ENCODE data around the gene WDTC1.

WDTC1 gene

GRCh38 chr1:27302612-27303011 lies 68.2 kb downstream of the WDTC1 start:
- DNase-seq, result no peak

DNA sequence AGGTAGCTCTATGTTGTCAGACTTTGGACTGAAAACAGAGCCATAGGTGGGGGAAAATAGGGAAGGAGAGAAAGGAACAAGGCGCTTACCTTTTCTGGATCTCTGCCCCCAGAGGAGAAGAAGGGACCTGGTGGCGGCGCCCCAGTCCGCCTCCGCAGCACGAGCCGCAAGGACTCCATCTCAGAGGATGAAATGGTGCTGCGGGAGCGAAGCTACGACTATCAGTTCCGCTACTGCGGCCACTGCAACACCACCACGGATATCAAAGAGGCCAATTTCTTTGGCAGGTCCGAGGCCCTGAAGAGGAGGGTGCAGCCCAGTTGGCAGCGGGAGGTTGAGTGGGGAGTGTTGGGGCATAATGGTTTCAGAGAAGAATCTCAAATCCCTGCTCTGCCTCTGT lies 69.1 kb downstream of the WDTC1 start:
- no peak for DNase-seq

DNA sequence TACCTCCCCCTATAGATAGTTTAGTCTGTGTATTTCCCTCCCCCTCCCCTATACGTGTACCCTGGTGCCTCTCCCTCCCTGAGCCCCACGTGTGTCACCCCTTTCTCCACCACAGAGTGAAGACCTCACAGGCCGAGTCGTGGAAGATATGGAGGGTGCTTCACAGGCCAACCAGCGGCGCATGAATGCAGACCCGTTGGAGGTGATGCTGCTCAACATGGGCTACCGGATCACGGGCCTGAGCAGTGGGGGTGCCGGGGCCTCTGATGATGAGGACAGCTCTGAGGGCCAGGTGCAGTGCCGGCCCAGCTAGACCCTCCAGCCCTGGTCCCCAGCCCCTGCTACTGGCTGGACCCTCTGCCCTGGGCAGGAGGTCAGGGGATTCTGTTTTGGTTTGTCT lies 71.6 kb downstream of the WDTC1 start:
- DNase-seq, result no peak

GRCh38 chr1:27306892-27307761 lies 72.7 kb downstream of the WDTC1 start:
- DNase-seq, result peak; percentile 89

- DNase-seq, result peak; percentile 60
Observed at GRCh38 chr1:27307874-27308598, 73.6 kb downstream of the WDTC1 start.

DNA sequence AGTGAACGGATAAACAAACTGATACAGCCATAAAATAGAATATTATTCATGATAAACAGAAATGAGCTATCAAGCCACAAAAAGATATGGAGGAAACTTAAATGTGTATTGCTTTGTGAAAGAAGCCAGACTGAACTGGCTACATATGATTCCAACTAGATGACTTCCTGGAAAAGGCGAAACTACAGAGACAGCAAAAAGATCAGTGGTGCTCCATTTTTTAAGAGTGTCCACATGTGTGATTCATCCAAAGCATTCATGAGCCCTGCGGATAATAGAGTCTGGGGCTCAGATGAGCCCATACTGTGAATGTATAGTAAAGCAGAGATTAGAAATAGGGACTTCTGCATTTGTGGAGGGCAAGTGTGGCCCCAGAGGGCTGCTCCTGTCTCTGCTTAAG lies 79.7 kb downstream of the WDTC1 start:
- no peak for DNase-seq

DNA sequence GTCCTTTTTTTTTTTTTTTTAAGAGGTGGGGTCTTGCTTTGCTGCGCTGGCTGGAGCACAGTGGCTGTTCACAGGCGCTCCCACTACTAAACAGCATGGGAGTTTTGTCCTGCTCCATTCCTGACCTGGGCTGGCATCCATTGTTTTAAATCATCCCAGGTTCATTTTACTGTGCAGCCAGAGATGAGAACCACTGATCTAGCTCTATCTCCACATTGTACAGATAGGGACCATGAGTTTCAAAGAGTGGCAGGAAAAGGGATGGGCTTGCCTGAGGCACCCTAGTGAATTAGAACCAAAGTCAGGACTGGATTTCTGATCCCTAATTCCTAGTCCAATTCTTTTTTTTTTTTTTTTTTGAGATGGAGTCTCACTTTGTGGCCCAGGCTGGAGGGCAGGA lies 80.3 kb downstream of the WDTC1 start:
- DNase-seq, result no peak

DNA sequence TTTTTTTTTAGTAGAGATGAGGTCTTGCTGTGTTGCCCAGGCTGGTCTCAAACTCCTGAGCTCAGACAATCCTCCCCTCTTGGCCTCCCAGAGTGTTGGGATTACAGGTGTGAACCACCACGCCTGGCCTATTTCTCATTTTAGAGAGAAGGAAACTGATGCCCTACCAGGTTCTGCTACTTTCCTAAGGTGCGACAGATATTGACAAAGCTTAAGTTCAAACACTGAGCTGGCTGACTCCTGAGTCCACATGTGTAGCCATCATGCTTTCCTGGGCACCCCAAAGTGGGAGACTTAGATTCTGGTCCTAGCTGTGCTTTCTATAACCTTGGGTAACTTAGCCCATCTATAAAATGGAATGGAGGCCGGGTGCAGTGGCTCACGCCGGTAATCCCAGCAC lies 82.4 kb downstream of the WDTC1 start:
- DNase-seq, result no peak

GRCh38 chr1:27318136-27318535 lies 83.7 kb downstream of the WDTC1 start:
- DNase-seq, result no peak

- no peak for DNase-seq
Observed at GRCh38 chr1:27318596-27318995, 84.2 kb downstream of the WDTC1 start.

- peak; percentile 96 for DNase-seq
Observed at GRCh38 chr1:27321813-27322568, 87.6 kb downstream of the WDTC1 start, which contains the start of gene TMEM222. Gene TMEM222, plus strand, starts transcription at chr1:27322163. Its CDS starts 35 bp downstream, at chr1:27322198.

- DNase-seq, result no peak
Observed at GRCh38 chr1:27322569-27323240, 88.3 kb downstream of the WDTC1 start.

DNA sequence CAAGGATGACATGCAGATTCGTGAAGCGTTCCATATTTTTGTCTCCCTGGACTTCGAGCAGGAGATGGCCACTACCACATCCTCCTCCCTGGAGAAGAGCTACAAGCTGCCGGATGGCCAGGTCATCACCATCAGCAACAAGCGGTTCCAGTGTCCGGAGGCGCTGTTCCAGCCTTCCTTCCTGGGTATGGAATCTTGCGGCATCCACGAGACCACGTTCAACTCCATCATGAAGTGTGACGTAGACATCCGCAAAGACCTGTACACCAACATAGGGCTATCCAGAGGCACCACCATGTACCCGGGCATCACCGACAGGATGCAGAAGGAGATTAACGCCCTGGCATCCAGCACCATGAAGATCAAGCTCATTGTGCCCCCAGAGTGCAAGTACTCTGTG lies 90.9 kb downstream of the WDTC1 start:
- no peak for DNase-seq

DNA sequence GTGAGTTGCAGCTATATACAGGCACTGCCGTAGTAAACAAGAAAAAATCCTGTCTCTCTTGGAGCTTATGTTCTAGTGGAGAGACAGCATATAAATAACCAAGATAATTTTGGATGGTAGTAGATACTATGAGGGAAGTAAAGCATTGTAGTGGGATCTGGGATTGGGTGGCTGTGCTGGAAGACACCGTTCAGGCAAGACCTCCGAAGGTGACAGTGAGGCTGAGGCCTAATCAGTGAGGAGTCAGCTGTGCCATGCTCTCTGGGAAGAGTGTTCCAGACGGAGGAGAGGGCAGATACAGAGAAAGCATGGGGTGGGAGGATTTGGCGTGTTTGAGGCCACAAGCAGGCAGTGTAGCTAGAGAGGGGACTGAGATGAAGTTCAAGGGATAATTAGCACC lies 93.5 kb downstream of the WDTC1 start:
- DNase-seq, result no peak

GRCh38 chr1:27330786-27331185 lies 96.4 kb downstream of the WDTC1 start:
- no peak for DNase-seq

- DNase-seq, result no peak
Observed at GRCh38 chr1:27331426-27331825, 97.0 kb downstream of the WDTC1 start.

DNA sequence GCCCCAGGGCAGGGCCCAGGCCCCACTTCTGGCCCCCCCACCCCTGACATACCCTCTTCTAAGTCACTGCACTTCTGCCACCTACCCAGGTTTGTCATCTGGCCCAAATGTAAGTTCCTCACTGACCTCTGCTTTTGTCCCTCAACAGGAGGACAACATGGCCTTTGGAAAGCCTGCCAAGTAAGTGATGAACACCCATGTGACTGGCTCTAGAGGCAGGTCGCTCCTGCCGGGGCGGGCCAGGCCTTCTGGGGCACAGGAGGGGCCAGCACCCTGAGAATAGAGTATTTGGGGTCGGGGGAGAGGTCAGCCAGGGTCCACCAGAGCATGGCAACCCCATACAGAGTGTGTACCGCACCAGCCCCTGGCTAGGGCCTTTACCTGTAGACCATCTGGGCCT lies 97.5 kb downstream of the WDTC1 start:
- DNase-seq, result no peak

GRCh38 chr1:27332536-27333281 lies 98.3 kb downstream of the WDTC1 start:
- DNase-seq, result no peak

DNA sequence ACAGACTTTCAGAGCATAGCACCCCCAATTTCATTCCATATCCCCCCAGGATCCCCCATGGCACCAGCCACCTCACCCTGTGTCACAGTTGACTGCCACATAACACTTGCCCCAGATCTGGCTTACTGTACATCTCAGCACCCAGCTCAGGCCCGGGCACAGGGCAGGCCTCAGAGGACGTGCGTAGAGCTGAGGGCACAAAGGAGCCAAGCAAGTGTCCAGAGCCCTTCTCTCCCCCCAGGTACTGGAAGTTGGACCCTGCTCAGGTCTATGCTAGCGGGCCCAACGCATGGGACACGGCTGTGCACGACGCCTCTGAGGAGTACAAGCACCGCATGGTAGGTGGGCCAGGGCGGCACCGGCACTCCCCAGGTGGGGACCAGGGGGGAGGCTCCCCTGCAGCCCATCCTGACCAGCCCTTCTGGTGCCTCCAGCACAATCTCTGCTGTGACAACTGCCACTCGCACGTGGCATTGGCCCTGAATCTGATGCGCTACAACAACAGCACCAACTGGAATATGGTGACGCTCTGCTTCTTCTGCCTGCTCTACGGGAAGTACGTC lies 99.4 kb downstream of the WDTC1 start:
- no peak for DNase-seq

DNA sequence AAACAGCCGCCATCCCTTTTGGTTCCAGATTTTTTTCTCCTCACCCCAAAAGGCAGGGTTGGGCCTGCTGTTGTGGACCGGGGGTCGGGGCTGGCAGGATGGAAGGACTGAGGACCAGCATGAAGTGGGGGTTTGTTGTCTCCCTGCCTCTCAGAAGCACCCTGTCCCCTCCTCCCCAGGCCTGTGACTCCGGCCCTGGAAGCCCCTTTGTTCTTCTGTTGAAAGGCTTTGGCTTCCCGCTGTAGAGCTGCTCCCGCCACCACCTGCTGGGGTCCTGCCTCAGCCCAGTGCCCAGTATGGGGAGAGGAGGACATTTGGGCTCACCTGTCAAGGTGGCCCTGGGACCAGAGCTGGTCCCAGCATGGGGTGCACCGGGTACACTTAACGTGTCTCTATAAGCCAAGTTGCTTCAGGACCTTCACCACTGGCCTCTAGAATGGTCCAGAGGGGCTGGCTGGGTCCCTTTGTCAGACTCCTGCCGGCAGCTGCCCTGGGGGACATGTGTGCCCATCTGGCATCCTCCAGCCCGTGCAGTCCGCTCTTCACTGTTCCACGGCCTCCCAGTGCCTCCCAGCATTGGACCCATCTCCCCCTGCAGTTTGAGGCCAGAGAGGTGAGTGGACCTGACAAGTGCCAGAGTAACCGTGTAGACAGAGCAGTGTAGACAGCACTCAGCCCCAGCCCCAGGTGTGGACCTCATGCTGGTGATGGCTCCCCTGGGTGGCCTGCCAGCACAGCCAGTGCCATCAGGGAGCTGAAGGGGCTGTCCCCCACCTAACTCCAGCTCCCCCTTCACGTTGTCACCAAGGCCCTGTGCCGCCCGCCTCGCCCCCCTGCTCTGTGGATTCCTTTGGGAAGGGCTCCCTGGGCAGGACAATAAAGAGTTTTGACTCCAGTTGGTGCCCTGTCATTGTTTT lies 101.3 kb downstream of the WDTC1 start:
- no peak for DNase-seq

- no peak for DNase-seq
Observed at GRCh38 chr1:27336756-27337155, 102.3 kb downstream of the WDTC1 start.
